Right lobe of liver (tissue), 6 donors: ENCODE results near the gene DAPK1. TPM values are rescaled to one million over a fixed set of nuclear protein-coding genes. Genes with fewer than 3 reads are reported as not detected.
A peak's percentile ranks its signal among the peaks of the same experiment; 100 is the strongest.

Experiments
- ATAC-seq, 4 donors: fragments of 200-7000 bp; cut with Tn5 transposase; one replicate each; pipeline ENCODE4 v1.9.1; 2020; ENCODE audit warnings: mild to moderate bottlenecking in 4 of 4, moderate library complexity in 4 of 4
- DNase-seq, 3 donors: peaks; one replicate each; pipeline ENCODE4 v3.0.0-alpha.2; 2020
- H3K27ac ChIP-seq, 3 donors: fragments of 200-600 bp; one replicate each; pipeline ENCODE4 v1.8.0; 2022
- H3K27me3 ChIP-seq, 2 donors: fragments of 200-600 bp; one replicate each; pipeline ENCODE4 v1.8.0; 2022
- H3K36me3 ChIP-seq, 4 donors: fragments of 200-600 bp; sonication (generic) in 1 of 4; one replicate each; pipeline versions ENCODE4 v1.5.1 to v1.8.0; 2017 to 2022; ENCODE audit warnings: control low read depth in 1 of 4
- H3K4me1 ChIP-seq, 4 donors: fragments of 200-600 bp; sonication (generic) in 1 of 4; one replicate each; pipeline versions ENCODE4 v1.5.1 to v1.8.0; 2017 to 2022; ENCODE audit warnings: control low read depth in 1 of 4
- H3K4me3 ChIP-seq, 3 donors: fragments of 200-600 bp; one replicate each; pipeline ENCODE4 v1.8.0; 2022
- H3K9me3 ChIP-seq, 4 donors: fragments of 200-600 bp; sonication (generic) in 1 of 4; one replicate each; pipeline versions ENCODE4 v1.5.1 to v1.8.0; 2017 to 2022; ENCODE audit warnings: control low read depth in 1 of 4
- CTCF ChIP-seq, 4 donors: fragments of 200-600 bp in 3 of 4; fragments of 450-650 bp in 1 of 4; IDR thresholded peaks; one replicate each; pipeline versions ENCODE4 v1.5.1 to v1.8.0; 2016 to 2022; ENCODE audit warnings: antibody characterized with exemption in 4 of 4, mild to moderate bottlenecking in 2 of 4
- POLR2A ChIP-seq: fragments of 450-650 bp; IDR thresholded peaks from one replicate; pipeline ENCODE4 v1.6.1; 2017; ENCODE audit warnings: antibody characterized with exemption, mild to moderate bottlenecking
- WGBS: methylation state at CpG from one replicate; pipeline ENCODE4 v1.1.6; 2018; ENCODE audit warnings: low coverage, low lambda C conversion rate; ENCODE audit not compliant: insufficient coverage; ENCODE audit errors: missing lambda C conversion rate; 5-methylcytosine and 5-hydroxymethylcytosine counted together
- intact Hi-C, 2 donors: fragments of 100-400 bp; cut with DNase I; formaldehyde crosslinking; loops; one replicate each; pipeline versions ENCODE4 v1.11.2 to v1.14.1; 2022
- total RNA-seq, 6 experiments: library from RNA; depleted of rRNA in 2 of 6; stranded (reverse); fragments of >200 nt in 2 of 6; fragmentation: NEBNext Ultra II Directional in 3 of 6; extraction: Animal tissue kit (Norgen Biotek cat#: 25700) in 3 of 6; gene quantifications; one replicate each; pipeline versions ENCODE4 v1.1.0 to v1.2.4, GENCODE V29; 2016 to 2023
- donor health status: DM: no; HTN: yes; CAD: no.
- donor health status: DM: no; HTN: no; CAD: no.
- donor health status: DM: no; HTN: no; CAD: no.
- donor health status: DM: no; HTN: yes; CAD: no.
- donor health status: DM: no; HTN: yes; CAD: no.

DAPK1 gene
- total RNA-seq, 6 experiments from 2014 or later, result 17.4 to 55.0 (median 33.9) TPM

- no peaks in the 10 kb centered on the region for H3K36me3 ChIP-seq
- 100% methylated on average over 1 of the region's 1 CpG for WGBS
- no peaks in the 10 kb centered on the region for H3K27me3 ChIP-seq
- DNase-seq (no peak), ATAC-seq (no peak)
- H3K4me3 ChIP-seq, result no peak overlapping the region
- no peaks in the 10 kb centered on the region for H3K9me3 ChIP-seq
- TF ChIP-seq POLR2A (no peak), CTCF (IDR thresholded peaks at IDR 0.05) (no peak)
- intact Hi-C loops, result no loop called here
- peaks cover 3 to 57% (median 23%) of the 10 kb centered on the region in 4 donors for H3K4me1 ChIP-seq
- no peak overlapping the region for H3K27ac ChIP-seq
Observed at GRCh38 chr9:87573841-87574342, 76.2 kb downstream of the DAPK1 start.

- intact Hi-C loops, result no loop called here
- no peak overlapping the region for H3K27ac ChIP-seq
- DNase-seq (no peak), ATAC-seq (no peak)
- 85% methylated on average over 7 of the region's 7 CpGs for WGBS
- H3K4me3 ChIP-seq, result no peak overlapping the region
- no peaks in the 10 kb centered on the region for H3K9me3 ChIP-seq
- H3K4me1 ChIP-seq, result peaks cover 0 to 55% (median 19%) of the 10 kb centered on the region in 4 donors
- no peaks in the 10 kb centered on the region for H3K27me3 ChIP-seq
- no peaks in the 10 kb centered on the region for H3K36me3 ChIP-seq
- no peak for TF ChIP-seq CTCF (IDR thresholded peaks at IDR 0.05)
- no peak for TF ChIP-seq POLR2A
Observed at GRCh38 chr9:87577746-87578145, 80.1 kb downstream of the DAPK1 start.

- peaks cover 0 to 55% (median 19%) of the 10 kb centered on the region in 4 donors for H3K4me1 ChIP-seq
- H3K27ac ChIP-seq, result no peak overlapping the region
- 47% methylated on average over 2 of the region's 2 CpGs for WGBS
- intact Hi-C loops, result no loop called here
- TF ChIP-seq CTCF (IDR thresholded peaks at IDR 0.05) (no peak), POLR2A (no peak)
- no peak for ATAC-seq
- no peak for DNase-seq
- no peaks in the 10 kb centered on the region for H3K9me3 ChIP-seq
- H3K4me3 ChIP-seq, result no peak overlapping the region
- no peaks in the 10 kb centered on the region for H3K36me3 ChIP-seq
- no peaks in the 10 kb centered on the region for H3K27me3 ChIP-seq
Observed at GRCh38 chr9:87578625-87579024, 81.0 kb downstream of the DAPK1 start.

GRCh38 chr9:87579781-87580541 is 82.3 kb downstream of the DAPK1 start:
- no peaks in the 10 kb centered on the region for H3K36me3 ChIP-seq
- H3K27ac ChIP-seq, result peak overlapping the region; percentile 37 to 75 (median 58)
- WGBS, result 52% methylated on average over 2 of the region's 2 CpGs
- TF ChIP-seq POLR2A (no peak), CTCF (IDR thresholded peaks at IDR 0.05) (no peak)
- no peaks in the 10 kb centered on the region for H3K9me3 ChIP-seq
- no peaks in the 10 kb centered on the region for H3K27me3 ChIP-seq
- DNase-seq, result no peak
- H3K4me3 ChIP-seq, result no peak overlapping the region
- peak in 1 of 4 donors; percentile 10 for ATAC-seq
- intact Hi-C loops, result no loop called here
- H3K4me1 ChIP-seq, result peaks cover 0 to 55% (median 20%) of the 10 kb centered on the region in 4 donors
